SU-DHL-6 (cell line): ENCODE results near the gene FADS3.

Source experiments
- H2AFZ ChIP-seq: fragments of 200-600 bp; sonication (generic); 2 replicates; pipeline ENCODE4 v1.6.1; 2014; ENCODE audit warnings: low read depth, mild to moderate bottlenecking, moderate library complexity, mixed read lengths, antibody characterized with exemption, low read length; ENCODE audit not compliant: severe bottlenecking
- H3F3A ChIP-seq: fragments of 200-600 bp; shearing (Covaris generic); 2 replicates; pipeline ENCODE4 v1.6.0; 2016; ENCODE audit warnings: antibody characterized with exemption, mild to moderate bottlenecking; ENCODE audit not compliant: insufficient read depth
- H3K27ac ChIP-seq: fragments of 200-600 bp; sonication (generic); 2 replicates; pipeline ENCODE4 v1.5.1; 2016; ENCODE audit warnings: low read depth, mild to moderate bottlenecking, low read length, moderate library complexity, mixed read lengths
- H3K27me3 ChIP-seq: fragments of 200-600 bp; sonication (generic), shearing (Covaris generic); 2 replicates; pipeline ENCODE4 v1.6.0; 2014; ENCODE audit warnings: mild to moderate bottlenecking, low read length
- H3K36me3 ChIP-seq: fragments of 200-600 bp; sonication (generic); 2 replicates; pipeline ENCODE4 v1.6.1; 2014; ENCODE audit warnings: mild to moderate bottlenecking, low read length, mixed read lengths
- H3K4me2 ChIP-seq: fragments of 300-600, 200-600 bp; shearing (Covaris generic), sonication (generic); 2 replicates; pipeline ENCODE4 v1.6.0; 2014; ENCODE audit warnings: low read length, low read depth, mild to moderate bottlenecking; ENCODE audit not compliant: poor library complexity, severe bottlenecking
- H3K4me3 ChIP-seq: fragments of 200-600 bp; sonication (generic); 2 replicates; pipeline ENCODE4 v1.5.1; 2014; ENCODE audit warnings: antibody characterized with exemption, low read length, mild to moderate bottlenecking, mixed read lengths; ENCODE audit not compliant: insufficient read depth, poor library complexity, severe bottlenecking
- H3K79me2 ChIP-seq: fragments of 200-600 bp; sonication (generic); 2 replicates; pipeline ENCODE4 v1.6.1; 2014; ENCODE audit warnings: mild to moderate bottlenecking, low read length, moderate library complexity; ENCODE audit not compliant: insufficient read depth
- H3K9ac ChIP-seq: fragments of 200-600 bp; sonication (generic); 2 replicates; pipeline ENCODE4 v1.7.0; 2014; ENCODE audit warnings: mild to moderate bottlenecking, low read length
- H3K9me2 ChIP-seq: fragments of 200-600 bp; sonication (generic); replicated peaks from 2 replicates; pipeline ENCODE4 v1.6.1; 2014; ENCODE audit warnings: low read length; ENCODE audit not compliant: insufficient read depth
- H3K9me3 ChIP-seq: fragments of 200-600 bp; sonication (generic); 2 replicates; pipeline ENCODE4 v1.6.1; 2014; ENCODE audit warnings: low read length, mixed read lengths; ENCODE audit not compliant: insufficient read depth
- H4K20me1 ChIP-seq: fragments of 200-600 bp; sonication (generic); 2 replicates; pipeline ENCODE4 v1.6.1; 2014; ENCODE audit warnings: low read depth, mild to moderate bottlenecking, antibody characterized with exemption, low read length, moderate library complexity, mixed read lengths
- CTCF ChIP-seq: fragments of 200-600 bp; sonication (generic); IDR thresholded peaks from one replicate; pipeline ENCODE4 v1.5.1; 2017; ENCODE audit warnings: antibody characterized with exemption, mild to moderate bottlenecking, low read length, moderate library complexity; ENCODE audit not compliant: insufficient read depth, poor library complexity, severe bottlenecking
- EZH2phosphoT487 ChIP-seq: fragments of 200-600 bp; sonication (generic), shearing (Covaris generic); conservative IDR thresholded peaks from 2 replicates; pipeline ENCODE4 v1.6.1; 2018; ENCODE audit warnings: mild to moderate bottlenecking, antibody characterized with exemption, low read length, moderate library complexity, mixed read lengths

Gene FADS3

GRCh38 chr11:61869708-61870451 is 21.5 kb downstream of the FADS3 start:
- H3K9me2 ChIP-seq: no peaks in the 10 kb centered on the region
- H3F3A ChIP-seq: no peaks in the 10 kb centered on the region
- no peaks in the 10 kb centered on the region for H3K79me2 ChIP-seq
- H3K9ac ChIP-seq: no peak overlapping the region
- no peaks in the 10 kb centered on the region for H4K20me1 ChIP-seq
- TF ChIP-seq CTCF (no peak), EZH2phosphoT487 (no peak)
- no peak overlapping the region for H3K4me2 ChIP-seq
- no peak overlapping the region for H3K4me3 ChIP-seq
- H2AFZ ChIP-seq: no peak overlapping the region
- no peaks in the 10 kb centered on the region for H3K9me3 ChIP-seq
- H3K27ac ChIP-seq: no peak overlapping the region
- H3K27me3 ChIP-seq: no peaks in the 10 kb centered on the region
- no peaks in the 10 kb centered on the region for H3K36me3 ChIP-seq

- no peaks in the 10 kb centered on the region for H4K20me1 ChIP-seq
- H3K27me3 ChIP-seq: no peaks in the 10 kb centered on the region
- H3F3A ChIP-seq: no peaks in the 10 kb centered on the region
- H3K9ac ChIP-seq: no peak overlapping the region
- H3K79me2 ChIP-seq: no peaks in the 10 kb centered on the region
- H3K9me2 ChIP-seq: no peaks in the 10 kb centered on the region
- no peaks in the 10 kb centered on the region for H3K36me3 ChIP-seq
- no peak overlapping the region for H3K27ac ChIP-seq
- H3K9me3 ChIP-seq: no peaks in the 10 kb centered on the region
- TF ChIP-seq EZH2phosphoT487 (no peak), CTCF (no peak)
- H3K4me2 ChIP-seq: no peak overlapping the region
- no peak overlapping the region for H2AFZ ChIP-seq
- H3K4me3 ChIP-seq: no peak overlapping the region
Observed at GRCh38 chr11:61869429-61869707, 22.0 kb downstream of the FADS3 start.

GRCh38 chr11:61868571-61869428 is 22.5 kb downstream of the FADS3 start:
- TF ChIP-seq CTCF: no peak
- no peak for TF ChIP-seq EZH2phosphoT487
- Histone ChIP-seq H4K20me1 (no peaks in the 10 kb centered on the region), H3K27me3 (no peaks in the 10 kb centered on the region), H3K9me2 (no peaks in the 10 kb centered on the region), H3K4me3 (no peak overlapping the region), H3K4me2 (no peak overlapping the region), H3F3A (no peaks in the 10 kb centered on the region), H2AFZ (no peak overlapping the region), H3K27ac (no peak overlapping the region), H3K9ac (no peak overlapping the region), H3K9me3 (no peaks in the 10 kb centered on the region), H3K36me3 (no peaks in the 10 kb centered on the region), H3K79me2 (no peaks in the 10 kb centered on the region)
